ENCODE results near the gene PLEKHG3.

PLEKHG3 gene

DNA sequence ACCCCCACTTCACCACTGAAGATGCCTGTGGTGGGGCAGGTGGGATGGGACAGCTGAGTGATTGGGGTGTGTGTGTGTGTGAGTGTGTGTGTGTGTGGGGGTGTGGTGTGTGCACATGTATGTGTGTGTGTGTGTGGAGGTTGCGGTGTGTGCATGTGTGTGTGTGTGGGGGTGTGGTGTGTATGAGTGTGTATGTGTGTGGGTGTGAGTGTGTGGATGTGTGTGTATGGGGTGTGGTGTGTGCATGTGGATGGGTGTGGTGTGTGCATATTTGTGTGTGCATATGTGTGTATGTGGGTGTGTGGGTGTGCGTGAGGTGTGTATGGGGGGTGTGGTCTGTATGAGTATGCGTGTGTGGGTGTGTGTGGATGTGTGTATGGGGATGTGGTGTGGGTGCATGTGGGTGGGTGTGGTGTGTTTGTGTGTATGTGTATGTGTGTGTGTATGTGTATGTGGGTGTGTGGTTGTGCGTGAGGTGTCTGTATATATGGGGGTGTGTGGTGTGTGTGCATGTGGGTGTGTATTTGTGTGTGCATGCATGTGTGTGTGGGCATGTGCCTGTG is 61.6 kb downstream of the PLEKHG3 start:
- Histone ChIP-seq H3F3A (ENCODE audit: low read depth) (no peaks in the 10 kb centered on the region), H3K79me2 (ENCODE audit: insufficient read depth, low read length) (no peaks in the 10 kb centered on the region), H2AFZ (ENCODE audit: low read length) (no peak overlapping the region), H3K36me3 (ENCODE audit: insufficient read depth, low read length) (no peaks in the 10 kb centered on the region), H3K4me1 (ENCODE audit: insufficient read depth, low read length, poor library complexity, severe bottlenecking) (peaks cover 29% of the 10 kb centered on the region), H3K9ac (ENCODE audit: low read depth, low read length, poor library complexity, severe bottlenecking) (no peak overlapping the region), H3K9me2 (replicated peaks; ENCODE audit: low read depth, low read length) (no peaks in the 10 kb centered on the region), H4K20me1 (ENCODE audit: insufficient read depth, low read length, poor library complexity, severe bottlenecking) (no peaks in the 10 kb centered on the region), H3K27me3 (ENCODE audit: insufficient read depth, low read length, poor library complexity, severe bottlenecking) (no peaks in the 10 kb centered on the region), H3K4me3 (ENCODE audit: low read length, poor library complexity, severe bottlenecking) (no peak overlapping the region), H3K9me3 (ENCODE audit: insufficient read depth, low read depth, low read length) (no peaks in the 10 kb centered on the region), H3K4me2 (ENCODE audit: low read depth, low read length, poor library complexity, severe bottlenecking) (no peak overlapping the region)
- no peak for TF ChIP-seq EZH2phosphoT487 (IDR thresholded peaks at IDR 0.05; ENCODE audit: borderline replicate concordance)
- TF ChIP-seq, protein P1, sequence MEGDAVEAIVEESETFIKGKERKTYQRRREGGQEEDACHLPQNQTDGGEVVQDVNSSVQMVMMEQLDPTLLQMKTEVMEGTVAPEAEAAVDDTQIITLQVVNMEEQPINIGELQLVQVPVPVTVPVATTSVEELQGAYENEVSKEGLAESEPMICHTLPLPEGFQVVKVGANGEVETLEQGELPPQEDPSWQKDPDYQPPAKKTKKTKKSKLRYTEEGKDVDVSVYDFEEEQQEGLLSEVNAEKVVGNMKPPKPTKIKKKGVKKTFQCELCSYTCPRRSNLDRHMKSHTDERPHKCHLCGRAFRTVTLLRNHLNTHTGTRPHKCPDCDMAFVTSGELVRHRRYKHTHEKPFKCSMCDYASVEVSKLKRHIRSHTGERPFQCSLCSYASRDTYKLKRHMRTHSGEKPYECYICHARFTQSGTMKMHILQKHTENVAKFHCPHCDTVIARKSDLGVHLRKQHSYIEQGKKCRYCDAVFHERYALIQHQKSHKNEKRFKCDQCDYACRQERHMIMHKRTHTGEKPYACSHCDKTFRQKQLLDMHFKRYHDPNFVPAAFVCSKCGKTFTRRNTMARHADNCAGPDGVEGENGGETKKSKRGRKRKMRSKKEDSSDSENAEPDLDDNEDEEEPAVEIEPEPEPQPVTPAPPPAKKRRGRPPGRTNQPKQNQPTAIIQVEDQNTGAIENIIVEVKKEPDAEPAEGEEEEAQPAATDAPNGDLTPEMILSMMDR (conservative IDR thresholded peaks at IDR 0.05; ENCODE audit: low read length): no peak

DNA sequence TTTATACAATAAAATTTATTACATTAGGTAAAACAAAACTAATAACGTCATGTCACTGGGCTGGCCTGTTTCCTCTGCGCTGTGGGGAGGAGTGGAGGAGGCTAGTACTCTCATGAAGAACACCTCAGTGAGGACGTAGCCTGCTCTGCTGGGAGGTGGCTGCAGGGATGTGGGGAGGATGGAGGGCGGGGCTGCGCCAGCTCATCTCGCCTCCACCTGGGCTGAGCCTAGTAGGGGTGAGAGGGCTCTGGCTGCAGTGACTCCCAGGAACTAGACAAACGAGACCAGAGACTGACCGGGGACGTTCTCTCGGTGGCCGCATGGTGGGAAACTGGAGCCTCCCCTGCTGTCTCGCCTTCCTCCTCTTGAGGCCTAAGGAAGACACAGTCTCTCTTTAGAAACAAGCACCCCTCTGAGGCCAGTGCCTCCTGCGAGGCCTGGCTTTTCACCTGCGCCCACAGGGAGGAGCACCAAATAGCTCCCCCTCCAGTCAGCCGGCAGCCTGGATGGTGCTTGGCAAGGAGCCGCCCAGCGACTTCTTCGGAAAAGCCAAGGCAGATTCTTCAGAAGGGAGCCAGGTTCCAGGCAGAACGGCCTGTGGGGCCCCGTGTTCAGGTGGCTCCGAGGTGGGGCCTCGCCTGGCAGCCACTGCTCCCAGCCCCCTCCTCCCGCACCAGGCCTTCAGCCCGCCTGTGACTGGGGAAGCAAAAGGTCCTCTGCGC is 62.4 kb downstream of the PLEKHG3 start:
- Histone ChIP-seq H3F3A (ENCODE audit: low read depth) (no peaks in the 10 kb centered on the region), H3K27me3 (ENCODE audit: insufficient read depth, low read length, poor library complexity, severe bottlenecking) (no peaks in the 10 kb centered on the region), H4K20me1 (ENCODE audit: insufficient read depth, low read length, poor library complexity, severe bottlenecking) (no peaks in the 10 kb centered on the region), H3K9me2 (replicated peaks; ENCODE audit: low read depth, low read length) (no peaks in the 10 kb centered on the region), H3K4me1 (ENCODE audit: insufficient read depth, low read length, poor library complexity, severe bottlenecking) (peaks cover 33% of the 10 kb centered on the region), H3K36me3 (ENCODE audit: insufficient read depth, low read length) (no peaks in the 10 kb centered on the region), H3K4me2 (ENCODE audit: low read depth, low read length, poor library complexity, severe bottlenecking) (no peak overlapping the region), H3K9me3 (ENCODE audit: insufficient read depth, low read depth, low read length) (no peaks in the 10 kb centered on the region), H3K79me2 (ENCODE audit: insufficient read depth, low read length) (no peaks in the 10 kb centered on the region), H3K9ac (ENCODE audit: low read depth, low read length, poor library complexity, severe bottlenecking) (no peak overlapping the region), H3K4me3 (ENCODE audit: low read length, poor library complexity, severe bottlenecking) (no peak overlapping the region), H2AFZ (ENCODE audit: low read length) (no peak overlapping the region)
- TF ChIP-seq EZH2phosphoT487 (IDR thresholded peaks at IDR 0.05; ENCODE audit: borderline replicate concordance): no peak
- TF ChIP-seq, protein P1 (conservative IDR thresholded peaks at IDR 0.05; ENCODE audit: low read length): no peak

- H3K4me1 ChIP-seq (ENCODE audit: insufficient read depth, low read length, poor library complexity, severe bottlenecking): peaks cover 28% of the 10 kb centered on the region
- H3K27me3 ChIP-seq (ENCODE audit: insufficient read depth, low read length, poor library complexity, severe bottlenecking): no peaks in the 10 kb centered on the region
- no peak overlapping the region for H2AFZ ChIP-seq (ENCODE audit: low read length)
- no peaks in the 10 kb centered on the region for H3K79me2 ChIP-seq (ENCODE audit: insufficient read depth, low read length)
- H3K36me3 ChIP-seq (ENCODE audit: insufficient read depth, low read length): no peaks in the 10 kb centered on the region
- no peaks in the 10 kb centered on the region for H4K20me1 ChIP-seq (ENCODE audit: insufficient read depth, low read length, poor library complexity, severe bottlenecking)
- no peak overlapping the region for H3K9ac ChIP-seq (ENCODE audit: low read depth, low read length, poor library complexity, severe bottlenecking)
- H3K4me3 ChIP-seq (ENCODE audit: low read length, poor library complexity, severe bottlenecking): no peak overlapping the region
- no peaks in the 10 kb centered on the region for H3F3A ChIP-seq (ENCODE audit: low read depth)
- TF ChIP-seq, protein P1 (conservative IDR thresholded peaks at IDR 0.05; ENCODE audit: low read length): no peak
- TF ChIP-seq EZH2phosphoT487 (IDR thresholded peaks at IDR 0.05; ENCODE audit: borderline replicate concordance): no peak
- H3K9me2 ChIP-seq (replicated peaks; ENCODE audit: low read depth, low read length): no peaks in the 10 kb centered on the region
- H3K4me2 ChIP-seq (ENCODE audit: low read depth, low read length, poor library complexity, severe bottlenecking): no peak overlapping the region
- no peaks in the 10 kb centered on the region for H3K9me3 ChIP-seq (ENCODE audit: insufficient read depth, low read depth, low read length)
Measured at GRCh38 chr14:64767215-64767964, 63.2 kb downstream of the PLEKHG3 start.

Measured in Loucy (cell line).